GM12891 (cell line): ENCODE data around the gene VENTX.

Experiments
- DNase-seq: peaks from one replicate; pipeline ENCODE4 v3.0.0; 2011; ENCODE audit warnings: low spot score; ENCODE audit not compliant: insufficient read length
- FAIRE-seq: peaks from 2 replicates; lab custom pipeline; 2011; peaks lifted over from hg19 to GRCh38; lab: Jason Lieb, UNC
- PAX5 ChIP-seq: IDR thresholded peaks from 2 replicates; pipeline ENCODE4 v1.6.1; 2011; ENCODE audit warnings: low read length, moderate library complexity, mild to moderate bottlenecking; ENCODE audit not compliant: insufficient read depth, severe bottlenecking
- POLR2A ChIP-seq: IDR thresholded peaks from 2 replicates; pipeline ENCODE4 v1.6.1; 2011; ENCODE audit warnings: low read depth, low read length, control low read depth
- POLR2AphosphoS5 ChIP-seq: IDR thresholded peaks from 2 replicates; pipeline ENCODE4 v1.6.1; 2011; ENCODE audit warnings: low read depth, low read length, control low read depth
- POU2F2 ChIP-seq: IDR thresholded peaks from 2 replicates; pipeline ENCODE4 v1.6.1; 2011; ENCODE audit warnings: low read depth, mild to moderate bottlenecking, control low read depth, low read length, moderate library complexity
- SPI1 ChIP-seq: IDR thresholded peaks from 2 replicates; pipeline ENCODE4 v1.6.1; 2011; ENCODE audit warnings: low read depth, low read length, control low read depth
- TAF1 ChIP-seq: IDR thresholded peaks from 2 replicates; pipeline ENCODE4 v1.6.1; 2011; ENCODE audit warnings: low read depth, low read length, control low read depth

VENTX gene

GRCh38 chr10:133201151-133201947 is 36.3 kb upstream of the VENTX start:
- no peak for DNase-seq
- TF ChIP-seq POLR2AphosphoS5 = no peak
- TF ChIP-seq SPI1 = no peak
- TF ChIP-seq TAF1 = no peak
- no peak for TF ChIP-seq POLR2A
- no peak for TF ChIP-seq POU2F2
- no peak for TF ChIP-seq PAX5
- FAIRE-seq = no peak

- TF ChIP-seq PAX5 = no peak
- no peak for TF ChIP-seq SPI1
- no peak for TF ChIP-seq TAF1
- no peak for TF ChIP-seq POLR2AphosphoS5
- no peak for TF ChIP-seq POU2F2
- TF ChIP-seq POLR2A = no peak
- FAIRE-seq = no peak
- no peak for DNase-seq
Observed at GRCh38 chr10:133201948-133202725, 35.5 kb upstream of the VENTX start.

DNA sequence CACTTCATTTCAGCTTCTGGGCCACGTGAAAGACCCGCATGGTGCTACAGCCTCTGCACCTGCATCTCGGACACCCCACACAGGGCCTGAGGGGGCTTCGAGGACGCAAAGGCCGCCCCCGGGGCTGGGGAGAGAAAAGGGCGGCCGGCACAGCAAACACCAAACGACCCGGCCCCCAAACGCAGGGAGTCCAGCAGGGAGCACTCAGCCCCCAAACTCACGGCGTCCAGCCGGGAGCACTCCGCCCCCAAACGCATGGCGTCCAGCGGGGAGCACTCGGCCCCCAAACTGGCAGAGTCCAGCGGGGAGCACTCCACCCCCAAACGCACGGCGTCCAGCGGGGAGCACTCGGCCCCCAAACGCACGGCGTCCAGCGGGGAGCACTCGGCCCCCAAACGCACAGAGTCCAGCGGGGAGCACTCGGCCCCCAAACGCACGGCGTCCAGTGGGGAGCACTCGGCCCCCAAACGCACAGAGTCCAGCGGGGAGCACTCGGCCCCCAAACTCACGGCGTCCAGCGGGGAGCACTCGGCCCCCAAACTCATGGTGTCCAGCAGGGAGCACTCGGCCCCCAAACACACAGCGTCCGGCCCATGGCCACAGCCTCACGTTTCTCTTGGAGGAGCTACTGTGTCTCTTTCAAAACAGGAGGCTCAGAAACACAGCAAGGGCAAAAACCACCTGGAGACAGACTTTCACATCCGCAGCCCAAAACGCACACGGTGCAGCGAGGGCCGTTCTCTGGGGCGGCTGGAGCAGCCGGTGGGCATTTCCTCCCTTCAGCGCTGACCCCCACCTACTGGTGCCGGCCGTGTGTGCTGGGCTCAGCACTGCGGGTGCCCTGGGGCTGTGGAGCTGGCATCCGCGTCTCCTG is 34.6 kb upstream of the VENTX start:
- TF ChIP-seq POU2F2 = no peak
- no peak for TF ChIP-seq SPI1
- TF ChIP-seq TAF1 = no peak
- no peak for TF ChIP-seq POLR2AphosphoS5
- no peak for TF ChIP-seq PAX5
- TF ChIP-seq POLR2A = no peak
- no peak for DNase-seq
- no peak for FAIRE-seq

DNA sequence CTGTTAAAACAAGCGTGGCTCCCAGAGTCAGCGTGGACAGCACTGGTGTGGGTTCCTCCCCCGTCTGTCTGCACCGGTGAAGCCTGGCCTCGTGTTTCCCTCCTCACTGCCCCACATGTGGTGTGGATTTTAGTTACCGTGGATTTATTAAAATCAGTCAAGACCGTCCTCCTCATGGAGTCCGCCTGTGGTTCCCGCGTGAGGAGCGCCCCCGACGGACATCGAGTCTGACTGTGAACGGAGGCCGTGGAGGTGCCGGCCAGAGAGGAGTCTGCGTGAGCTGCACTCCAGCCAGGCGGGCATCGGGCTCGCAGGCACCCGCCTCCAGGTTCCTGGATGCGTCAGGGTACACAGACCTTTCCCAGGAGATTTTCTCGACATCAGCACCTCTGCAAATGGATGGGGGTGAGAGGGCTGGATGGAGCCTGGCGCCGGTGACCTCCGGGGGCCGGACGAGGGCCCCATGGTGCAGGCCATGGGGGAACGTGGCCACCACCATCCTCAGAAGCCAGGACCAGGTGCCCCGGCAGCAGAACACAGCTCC is 33.9 kb upstream of the VENTX start:
- no peak for DNase-seq
- FAIRE-seq = no peak
- TF ChIP-seq TAF1 (no peak), POU2F2 (no peak), SPI1 (no peak), PAX5 (no peak), POLR2A (no peak), POLR2AphosphoS5 (no peak)

DNA sequence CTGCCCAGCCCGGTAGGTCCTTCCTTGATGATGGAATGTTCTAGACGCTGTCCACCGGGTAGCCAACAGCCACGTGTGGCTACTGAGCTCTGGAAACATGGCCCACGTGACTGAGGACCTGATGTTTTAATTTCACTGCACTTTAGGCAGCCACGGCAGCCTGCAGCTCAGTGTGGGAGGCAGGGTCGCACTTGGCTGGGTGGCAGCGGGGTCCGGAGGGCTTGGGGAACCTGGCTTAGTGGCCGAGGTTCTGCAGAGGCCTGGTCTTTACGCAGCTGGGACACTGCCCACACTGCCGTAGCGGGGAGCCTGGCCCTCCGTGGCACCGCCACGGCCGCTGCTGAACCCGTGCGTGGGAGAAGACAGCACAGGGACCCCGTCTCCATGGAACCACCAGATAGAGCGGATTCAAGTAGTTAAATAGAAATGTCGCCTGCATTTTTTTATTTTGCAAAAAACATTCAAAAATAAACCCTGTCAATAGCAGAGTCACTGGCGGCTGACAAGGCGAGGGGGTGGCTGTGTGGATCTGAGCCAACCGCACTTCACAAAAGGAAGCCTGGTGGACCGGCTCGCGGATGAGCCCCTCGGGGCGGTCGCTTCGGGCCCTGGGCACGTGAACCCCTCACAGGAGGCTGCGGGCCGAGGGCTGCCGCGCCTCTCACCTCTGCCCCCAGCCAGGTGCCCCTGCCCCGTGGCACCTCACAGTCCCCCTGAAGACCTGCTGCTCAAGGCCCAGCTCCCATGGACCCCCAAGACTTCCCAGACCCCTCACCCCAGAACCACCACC is 33.2 kb upstream of the VENTX start:
- no peak for DNase-seq
- FAIRE-seq = no peak
- TF ChIP-seq PAX5 (no peak), POLR2AphosphoS5 (no peak), SPI1 (no peak), POU2F2 (no peak), TAF1 (no peak), POLR2A (no peak)

GRCh38 chr10:133205146-133205545 is 32.5 kb upstream of the VENTX start:
- TF ChIP-seq TAF1 (no peak), POLR2AphosphoS5 (no peak), POLR2A (no peak), POU2F2 (no peak), SPI1 (no peak)
- DNase-seq (no peak), FAIRE-seq (no peak)

DNA sequence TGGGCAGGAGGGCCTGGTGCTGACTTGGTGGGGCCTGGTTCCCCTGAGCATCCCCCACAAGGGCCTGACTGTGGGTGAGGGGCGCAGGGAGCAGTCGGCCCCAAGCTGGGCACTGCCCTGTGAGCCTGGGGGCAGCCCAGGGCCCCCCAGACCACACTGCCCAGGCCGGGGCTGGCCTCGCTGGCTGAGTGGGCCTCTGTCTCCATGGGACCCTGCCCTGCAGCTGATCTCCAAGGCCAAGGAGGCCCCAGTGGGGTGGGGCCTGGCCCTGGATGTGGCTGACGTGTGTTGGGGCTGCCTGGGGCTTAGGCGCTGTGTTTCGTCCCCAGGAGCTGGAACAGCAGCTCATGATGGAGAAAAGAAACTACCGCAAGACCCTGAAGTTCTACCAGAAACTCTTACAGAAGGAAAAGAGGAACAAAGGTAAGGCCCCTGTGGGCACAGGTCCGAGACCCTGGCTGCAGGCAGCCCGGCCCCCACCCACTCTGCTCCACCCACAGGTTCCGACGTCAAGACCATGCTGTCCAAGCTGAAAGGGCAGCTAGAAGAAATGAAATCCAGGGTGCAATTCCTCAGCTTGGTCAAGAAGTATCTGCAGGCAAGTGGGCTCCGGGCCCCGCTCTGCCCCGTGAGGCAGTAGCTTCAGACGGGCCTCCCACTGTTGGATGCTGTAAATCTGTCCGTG is 31.2 kb upstream of the VENTX start:
- DNase-seq (no peak), FAIRE-seq (no peak)
- no peak for TF ChIP-seq POLR2A
- TF ChIP-seq TAF1 = no peak
- no peak for TF ChIP-seq SPI1
- TF ChIP-seq PAX5 = no peak
- TF ChIP-seq POU2F2 = no peak
- TF ChIP-seq POLR2AphosphoS5 = no peak

- no peak for TF ChIP-seq POU2F2
- no peak for TF ChIP-seq POLR2A
- TF ChIP-seq POLR2AphosphoS5 = no peak
- TF ChIP-seq TAF1 = no peak
- TF ChIP-seq PAX5 = no peak
- TF ChIP-seq SPI1 = no peak
- no peak for FAIRE-seq
- DNase-seq = no peak
Observed at GRCh38 chr10:133207041-133207600, 30.5 kb upstream of the VENTX start.
